GM18951 (cell line): Measurements from ENCODE around the gene LDLR.
"Not testable (repeated sequence)": the region's sequence is repeated elsewhere in the genome, so short reads cannot be mapped to it uniquely, and the experiment has no call there.

Experiments used
- POLR2A ChIP-seq: IDR thresholded peaks from 4 replicates; pipeline ENCODE4 v1.6.1; 2011; ENCODE audit warnings: mild to moderate bottlenecking; ENCODE audit not compliant: insufficient read length, insufficient read depth; ENCODE audit errors: extremely low read depth
- in situ Hi-C: fragments of 300-500 bp; cut with MboI; formaldehyde crosslinking; loops from one replicate; pipeline ENCODE4 v1.12.0; 2022; ENCODE audit warnings: low sequenced_read_pairs, mixed read lengths, inconsistent platforms; ENCODE audit not compliant: unreplicated experiment

The LDLR gene

GRCh38 chr19:11105014-11105636 lies 15.9 kb downstream of the LDLR start:
- in situ Hi-C loops = no loop called here
- no peak for TF ChIP-seq POLR2A

DNA sequence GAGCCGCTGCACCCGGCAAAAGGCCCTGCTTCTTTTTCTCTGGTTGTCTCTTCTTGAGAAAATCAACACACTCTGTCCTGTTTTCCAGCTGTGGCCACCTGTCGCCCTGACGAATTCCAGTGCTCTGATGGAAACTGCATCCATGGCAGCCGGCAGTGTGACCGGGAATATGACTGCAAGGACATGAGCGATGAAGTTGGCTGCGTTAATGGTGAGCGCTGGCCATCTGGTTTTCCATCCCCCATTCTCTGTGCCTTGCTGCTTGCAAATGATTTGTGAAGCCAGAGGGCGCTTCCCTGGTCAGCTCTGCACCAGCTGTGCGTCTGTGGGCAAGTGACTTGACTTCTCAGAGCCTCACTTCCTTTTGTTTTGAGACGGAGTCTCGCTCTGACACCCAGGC lies 17.2 kb downstream of the LDLR start:
- TF ChIP-seq POLR2A = no peak
- in situ Hi-C loops = no loop called here

DNA sequence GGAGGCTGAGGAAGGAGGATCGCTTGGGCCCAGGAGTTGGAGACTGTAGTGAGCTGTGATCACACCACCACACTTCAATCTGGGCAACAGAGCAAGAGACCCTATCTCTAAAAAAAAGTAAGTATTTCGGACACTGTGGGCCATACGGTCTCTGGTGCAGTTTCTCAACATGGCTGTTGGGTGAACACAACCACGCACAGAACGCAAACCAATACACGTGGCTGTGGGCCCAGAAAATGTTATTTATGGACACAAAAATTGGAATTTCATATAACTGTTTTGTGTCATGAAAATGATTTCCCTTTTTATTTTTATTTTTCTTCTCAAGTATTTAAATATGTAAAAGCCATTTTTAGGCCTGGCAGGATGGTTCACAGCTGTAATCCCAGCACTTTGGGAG lies 19.5 kb downstream of the LDLR start:
- in situ Hi-C loops = no loop called here

DNA sequence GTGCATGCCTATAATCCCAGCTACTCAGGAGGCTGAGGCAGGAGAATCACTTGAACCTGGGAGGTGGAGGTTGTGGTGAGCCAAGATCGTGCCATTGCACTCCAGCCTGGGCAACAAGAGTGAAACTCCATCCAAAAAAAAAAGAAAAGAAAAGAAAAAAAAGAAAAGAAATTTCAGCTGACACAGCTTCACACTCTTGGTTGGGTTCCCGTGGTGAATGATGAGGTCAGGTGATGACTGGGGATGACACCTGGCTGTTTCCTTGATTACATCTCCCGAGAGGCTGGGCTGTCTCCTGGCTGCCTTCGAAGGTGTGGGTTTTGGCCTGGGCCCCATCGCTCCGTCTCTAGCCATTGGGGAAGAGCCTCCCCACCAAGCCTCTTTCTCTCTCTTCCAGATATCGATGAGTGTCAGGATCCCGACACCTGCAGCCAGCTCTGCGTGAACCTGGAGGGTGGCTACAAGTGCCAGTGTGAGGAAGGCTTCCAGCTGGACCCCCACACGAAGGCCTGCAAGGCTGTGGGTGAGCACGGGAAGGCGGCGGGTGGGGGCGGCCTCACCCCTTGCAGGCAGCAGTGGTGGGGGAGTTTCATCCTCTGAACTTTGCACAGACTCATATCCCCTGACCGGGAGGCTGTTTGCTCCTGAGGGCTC lies 22.0 kb downstream of the LDLR start:
- in situ Hi-C loops = no loop called here
- no peak for TF ChIP-seq POLR2A

More for the DNA sequence above, 19.5 kb downstream of the LDLR start:
- TF ChIP-seq POLR2A = no peak

GRCh38 chr19:11111771-11112144 lies 22.5 kb downstream of the LDLR start:
- in situ Hi-C loops = no loop called here
- TF ChIP-seq POLR2A = no peak

GRCh38 chr19:11113140-11113708 lies 24.0 kb downstream of the LDLR start:
- in situ Hi-C loops = no loop called here
- no peak for TF ChIP-seq POLR2A

- TF ChIP-seq POLR2A = no peak
- in situ Hi-C loops = no loop called here
These were observed 25.8 kb downstream of the LDLR start for GRCh38 chr19:11115042-11115441.

- in situ Hi-C loops = no loop called here
- no peak for TF ChIP-seq POLR2A
These were observed 26.7 kb downstream of the LDLR start for GRCh38 chr19:11115895-11116446.

GRCh38 chr19:11116507-11116906 lies 27.2 kb downstream of the LDLR start:
- no peak for TF ChIP-seq POLR2A
- in situ Hi-C loops = no loop called here

DNA sequence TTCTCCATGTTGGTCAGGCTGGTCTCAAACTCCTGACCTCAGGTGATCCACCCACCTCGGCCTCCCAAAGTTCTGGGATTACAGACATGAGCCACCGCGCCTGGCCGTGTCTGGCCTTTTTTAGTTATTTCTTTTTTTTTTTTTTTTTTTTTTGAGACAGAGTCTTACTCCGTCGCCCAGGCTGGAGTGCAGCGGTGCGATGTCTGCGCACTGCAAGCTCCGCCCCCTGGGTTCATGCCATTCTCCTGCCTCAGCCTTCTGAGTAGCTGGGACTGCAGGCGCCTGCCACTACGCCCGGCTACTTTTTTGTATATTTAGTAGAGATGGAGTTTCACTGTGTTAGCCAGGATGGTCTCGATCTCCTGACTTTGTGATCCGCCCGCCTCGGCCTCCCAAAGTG lies 32.7 kb downstream of the LDLR start:
- in situ Hi-C loops = not testable (repeated sequence)

GRCh38 chr19:11123114-11123513 lies 33.9 kb downstream of the LDLR start:
- no peak for TF ChIP-seq POLR2A

DNA sequence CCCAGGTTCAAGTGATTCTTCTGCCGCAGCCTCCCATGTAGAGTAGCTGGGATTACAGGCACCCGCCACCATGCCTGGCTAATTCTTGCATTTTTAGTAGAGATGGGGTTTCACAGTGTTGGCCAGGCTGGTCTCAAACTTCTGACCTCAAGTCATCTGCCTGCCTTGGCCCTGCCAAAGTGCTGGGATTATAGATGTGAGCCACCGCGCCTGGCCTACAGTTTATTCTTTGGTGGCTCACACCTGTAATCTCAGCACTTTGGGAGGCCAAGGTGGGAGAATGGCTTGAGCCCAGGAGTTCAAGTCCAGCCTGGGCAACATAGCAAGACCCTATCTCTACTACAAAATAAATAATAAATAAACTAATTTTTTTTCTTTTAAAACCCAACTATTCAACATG lies 34.9 kb downstream of the LDLR start:
- in situ Hi-C loops = not testable (repeated sequence)

More at GRCh38 chr19:11123114-11123513, 33.9 kb downstream of the LDLR start:
- in situ Hi-C loops = no loop called here

DNA sequence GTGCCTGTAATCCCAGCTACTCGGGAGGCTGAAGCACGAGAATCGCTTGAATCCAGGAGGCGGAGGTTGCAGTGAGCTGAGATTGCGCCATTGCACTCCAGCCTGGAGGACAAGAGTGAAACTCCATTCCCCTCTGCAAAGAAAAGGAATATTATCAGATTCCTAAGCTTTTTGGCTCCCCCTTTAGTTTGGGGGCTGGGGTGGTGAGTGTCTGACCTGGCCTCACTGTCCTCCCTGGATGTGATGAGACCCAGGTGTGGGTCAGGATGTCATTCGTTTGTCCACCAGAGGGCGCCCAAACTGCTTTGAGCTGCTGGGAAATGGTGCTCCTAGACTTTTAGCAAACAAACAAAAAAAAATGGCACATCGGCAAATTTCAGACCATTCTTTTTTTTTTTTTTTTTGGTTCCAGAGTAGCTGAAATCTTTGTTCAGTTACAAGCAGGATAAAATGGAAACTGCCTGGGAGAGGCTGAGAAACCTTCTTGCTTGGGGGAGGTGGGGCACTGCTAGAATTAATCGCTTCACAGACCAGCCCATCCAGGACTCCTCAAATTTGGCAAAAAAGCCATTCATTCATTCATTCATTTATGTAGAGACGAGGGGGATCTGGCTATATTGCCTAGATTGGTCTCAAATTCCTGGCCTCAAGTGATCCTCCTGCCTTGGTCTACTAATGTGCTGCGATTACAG lies 36.9 kb downstream of the LDLR start:
- in situ Hi-C loops = no loop called here
- TF ChIP-seq POLR2A = no peak

DNA sequence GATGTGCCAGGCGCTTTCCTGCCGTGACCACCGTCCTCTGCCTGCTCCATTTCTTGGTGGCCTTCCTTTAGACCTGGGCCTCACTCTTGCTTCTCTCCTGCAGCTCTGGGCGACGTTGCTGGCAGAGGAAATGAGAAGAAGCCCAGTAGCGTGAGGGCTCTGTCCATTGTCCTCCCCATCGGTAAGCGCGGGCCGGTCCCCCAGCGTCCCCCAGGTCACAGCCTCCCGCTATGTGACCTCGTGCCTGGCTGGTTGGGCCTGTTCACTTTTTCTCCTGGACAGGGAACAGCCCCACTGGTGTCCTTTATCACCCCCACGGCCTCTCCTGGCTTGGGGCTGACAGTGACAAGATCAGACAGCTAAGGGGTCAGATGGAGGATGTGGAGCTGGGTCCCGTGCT lies 38.6 kb downstream of the LDLR start:
- TF ChIP-seq POLR2A = no peak
- in situ Hi-C loops = no loop called here
